Gastrocnemius medialis (tissue), 4 donors: ENCODE measurements around the gene NECTIN1.

Experiments
- CTCF ChIP-seq, 5 experiments: fragments of 450-650 bp in 3 of 5; fragments of 200-600 bp in 2 of 5; sonication (generic) in 2 of 5; IDR thresholded peaks in 4 of 5; conservative IDR thresholded peaks in 1 of 5; 1 replicate in 4 of 5; 2 replicates in 1 of 5; pipeline ENCODE4 v1.5.1; 2016 to 2019; ENCODE audit warnings: antibody characterized with exemption in 5 of 5, mild to moderate bottlenecking in 3 of 5, moderate library complexity in 3 of 5
- POLR2A ChIP-seq, 2 donors: fragments of 450-650 bp; IDR thresholded peaks; one replicate each; pipeline ENCODE4 v1.6.1; 2017; ENCODE audit warnings: antibody characterized with exemption in 2 of 2, mild to moderate bottlenecking in 2 of 2, moderate library complexity in 2 of 2

- TF ChIP-seq POLR2A (IDR thresholded peaks at IDR 0.05) (no peak), CTCF (IDR thresholded peaks at IDR 0.05 in 4 of 5, conservative IDR thresholded peaks at IDR 0.05 in 1 of 5) (no peak)
These were observed 47.1 kb upstream of the NECTIN1 start for GRCh38 chr11:119776031-119776636.
